HepG2 (cell line): ENCODE measurements around the gene ZNF343. TPM values are rescaled to one million over a fixed set of nuclear protein-coding genes. Genes with fewer than 3 reads are reported as not detected.

Source experiments
- EED ChIP-seq: sonication (generic); formaldehyde crosslinking; IDR thresholded peaks from 2 replicates; pipeline ENCODE4 v1.5.0; 2020; ENCODE audit warnings: mild to moderate bottlenecking, missing genetic modification reagents
- FOXP1 ChIP-seq, 2 experiments: fragments of 450-650 bp in 1 of 2; IDR thresholded peaks; 2 replicates each; pipeline ENCODE4 v1.6.1; 2017 to 2018; ENCODE audit warnings: antibody characterized with exemption in 1 of 2
- GABPA ChIP-seq, 2 experiments: IDR thresholded peaks; 2 replicates each; pipeline ENCODE4 v1.6.1; 2011 to 2016; ENCODE audit warnings: low read depth in 2 of 2, low read length in 1 of 2, missing biosample characterization in 1 of 2, missing genetic modification characterization in 1 of 2
- HMGXB4 ChIP-seq, 2 experiments: sonication (generic) in 1 of 2; formaldehyde crosslinking in 1 of 2; IDR thresholded peaks; 2 replicates each; pipeline versions ENCODE4 v1.4.0 to v1.6.1; 2018 to 2020; ENCODE audit warnings: missing genetic modification reagents in 2 of 2, borderline replicate concordance in 1 of 2, low read depth in 1 of 2, mild to moderate bottlenecking in 1 of 2, missing biosample characterization in 1 of 2
- KDM2A ChIP-seq: sonication (generic); formaldehyde crosslinking; IDR thresholded peaks from 2 replicates; pipeline ENCODE4 v1.4.0; 2020; ENCODE audit warnings: low read depth, missing genetic modification reagents, borderline replicate concordance
- KDM5A ChIP-seq: fragments of 200-600 bp; sonication (generic); IDR thresholded peaks from 2 replicates; pipeline ENCODE4 v1.7.0; 2018; ENCODE audit warnings: antibody characterized with exemption, mild to moderate bottlenecking, low read length, borderline replicate concordance
- MAX ChIP-seq: IDR thresholded peaks from 2 replicates; pipeline ENCODE4 v1.6.1; 2012; ENCODE audit warnings: inconsistent platforms
- REPIN1 ChIP-seq: sonication (generic); formaldehyde crosslinking; IDR thresholded peaks from 2 replicates; pipeline ENCODE4 v1.8.0; 2022; ENCODE audit warnings: missing genetic modification reagents, low read depth, mild to moderate bottlenecking, borderline replicate concordance
- ZNF337 ChIP-seq: sonication (generic); formaldehyde crosslinking; IDR thresholded peaks from 2 replicates; pipeline ENCODE4 v1.5.1; 2020; ENCODE audit warnings: missing genetic modification reagents, low read depth, mild to moderate bottlenecking, borderline replicate concordance
- ZNF614 ChIP-seq: IDR thresholded peaks from 2 replicates; pipeline ENCODE4 v1.6.1; 2018; ENCODE audit warnings: missing biosample characterization, missing genetic modification reagents, inconsistent platforms, borderline replicate concordance
- ZNF713 ChIP-seq: sonication (generic); formaldehyde crosslinking; IDR thresholded peaks from 2 replicates; pipeline ENCODE4 v1.4.0; 2020; ENCODE audit warnings: mild to moderate bottlenecking, missing genetic modification reagents
- polyA plus RNA-seq, 8 experiments: library from polyadenylated mRNA; depleted of rRNA in 3 of 8; stranded (reverse) in 7 of 8; unstranded in 1 of 8; fragments of >200 nt; fragmentation: Illumina TruSeq in 4 of 8; extraction: Trizol in 4 of 8; gene quantifications; 2 replicates each; pipeline versions ENCODE4 v1.2.1 to v1.2.3, GENCODE V29; 2011 to 2016; ENCODE audit warnings: low read depth in 4 of 8, missing spikeins in 1 of 8, mixed read lengths in 1 of 8; ENCODE audit not compliant: insufficient read depth in 1 of 8
- total RNA-seq, 5 experiments: library from RNA; depleted of rRNA; stranded (reverse); fragments of >200 nt; fragmentation: Illumina TruSeq; extraction: Trizol; gene quantifications; 2 replicates each; pipeline ENCODE4 v1.2.3, GENCODE V29; 2016; ENCODE audit warnings: low read depth in 1 of 5
- TF ChIP-seq, protein P1 (sequence below): sonication (generic); formaldehyde crosslinking; IDR thresholded peaks from 2 replicates; pipeline ENCODE4 v1.5.0; 2020; ENCODE audit warnings: mild to moderate bottlenecking, missing genetic modification reagents, moderate library complexity
- TF ChIP-seq, protein P2 (sequence below): sonication (generic); formaldehyde crosslinking; IDR thresholded peaks from 2 replicates; pipeline ENCODE4 v1.8.1; 2023; ENCODE audit warnings: mild to moderate bottlenecking, inconsistent platforms, moderate library complexity, missing genetic modification reagents, borderline replicate concordance

The ZNF343 gene
- total and polyA plus RNA-seq, 2 of the 13 experiments (the other 11 are each of a cell fraction or from before 2014, with no cell fraction given) = 16.4 to 22.1 TPM

DNA sequence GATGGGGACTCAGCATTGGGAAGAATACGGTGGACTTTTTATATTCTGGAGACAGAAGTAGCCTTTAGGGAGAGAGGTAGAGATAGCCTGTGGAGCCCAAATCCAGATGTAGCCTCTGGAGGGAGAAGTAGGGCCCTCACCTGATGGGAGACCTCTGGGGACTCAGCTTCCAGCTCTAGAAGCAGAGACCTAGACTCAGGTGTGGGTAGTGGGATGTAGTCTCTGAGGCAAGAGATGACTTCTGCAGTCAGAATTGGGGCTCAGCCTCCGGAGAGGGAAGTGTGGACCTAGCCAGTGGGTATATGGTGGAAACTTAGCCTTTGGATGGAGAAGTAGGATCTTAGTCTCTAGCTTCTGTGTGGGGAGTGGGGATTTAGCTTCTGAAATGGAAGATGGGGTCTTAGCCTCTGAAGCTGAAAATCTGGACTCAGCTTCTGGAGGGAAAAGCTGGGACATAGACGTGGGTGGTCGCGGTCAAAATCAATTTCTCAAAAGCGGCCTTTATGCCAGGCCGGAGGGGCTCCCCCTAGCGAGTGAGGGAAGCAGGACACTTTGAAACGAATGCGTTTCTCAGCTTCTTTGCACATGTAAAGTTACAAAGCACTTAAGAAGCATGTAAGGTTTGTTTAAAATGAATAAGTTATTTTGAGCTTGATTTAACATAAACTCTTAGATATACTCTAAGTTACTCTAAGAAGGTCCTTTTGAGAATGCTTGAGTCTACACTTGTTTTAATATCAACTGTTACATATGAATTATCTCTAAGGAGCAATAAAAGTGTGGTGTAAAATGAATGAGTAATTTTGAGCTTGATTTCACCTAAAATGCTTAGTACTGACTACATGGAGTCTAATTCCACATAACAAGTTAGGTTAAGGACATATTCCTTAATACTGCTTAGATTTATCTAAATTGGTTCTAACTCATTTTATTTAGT, 12.9 kb upstream of the ZNF343 start (continued):
- 0 out of 2 replicates have a peak, but pooled peaks have one; percentile 14 for TF ChIP-seq GABPA (IDR thresholded peaks at IDR 0.05; ENCODE audit: low read depth, low read length)
- TF ChIP-seq GABPA (CRISPR knock-in tag; IDR thresholded peaks at IDR 0.05; ENCODE audit: low read depth) = peak; percentile 22; the same call in 1 of the 2 replicates
- TF ChIP-seq ZNF337 (CRISPR knock-in tag) = no peak
- TF ChIP-seq, protein P1, sequence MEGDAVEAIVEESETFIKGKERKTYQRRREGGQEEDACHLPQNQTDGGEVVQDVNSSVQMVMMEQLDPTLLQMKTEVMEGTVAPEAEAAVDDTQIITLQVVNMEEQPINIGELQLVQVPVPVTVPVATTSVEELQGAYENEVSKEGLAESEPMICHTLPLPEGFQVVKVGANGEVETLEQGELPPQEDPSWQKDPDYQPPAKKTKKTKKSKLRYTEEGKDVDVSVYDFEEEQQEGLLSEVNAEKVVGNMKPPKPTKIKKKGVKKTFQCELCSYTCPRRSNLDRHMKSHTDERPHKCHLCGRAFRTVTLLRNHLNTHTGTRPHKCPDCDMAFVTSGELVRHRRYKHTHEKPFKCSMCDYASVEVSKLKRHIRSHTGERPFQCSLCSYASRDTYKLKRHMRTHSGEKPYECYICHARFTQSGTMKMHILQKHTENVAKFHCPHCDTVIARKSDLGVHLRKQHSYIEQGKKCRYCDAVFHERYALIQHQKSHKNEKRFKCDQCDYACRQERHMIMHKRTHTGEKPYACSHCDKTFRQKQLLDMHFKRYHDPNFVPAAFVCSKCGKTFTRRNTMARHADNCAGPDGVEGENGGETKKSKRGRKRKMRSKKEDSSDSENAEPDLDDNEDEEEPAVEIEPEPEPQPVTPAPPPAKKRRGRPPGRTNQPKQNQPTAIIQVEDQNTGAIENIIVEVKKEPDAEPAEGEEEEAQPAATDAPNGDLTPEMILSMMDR (CRISPR knock-in tag) = peak; percentile 89
- TF ChIP-seq, protein P2, sequence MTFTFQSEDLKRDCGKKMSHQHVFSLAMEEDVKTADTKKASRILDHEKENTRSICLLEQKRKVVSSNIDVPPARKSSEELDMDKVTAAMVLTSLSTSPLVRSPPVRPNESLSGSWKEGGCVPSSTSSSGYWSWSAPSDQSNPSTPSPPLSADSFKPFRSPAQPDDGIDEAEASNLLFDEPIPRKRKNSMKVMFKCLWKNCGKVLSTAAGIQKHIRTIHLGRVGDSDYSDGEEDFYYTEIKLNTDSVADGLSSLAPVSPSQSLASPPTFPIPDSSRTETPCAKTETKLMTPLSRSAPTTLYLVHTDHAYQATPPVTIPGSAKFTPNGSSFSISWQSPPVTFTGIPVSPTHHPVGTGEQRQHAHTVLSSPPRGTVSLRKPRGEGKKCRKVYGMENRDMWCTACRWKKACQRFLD = no peak
- no peak for TF ChIP-seq FOXP1 (IDR thresholded peaks at IDR 0.05)
- TF ChIP-seq FOXP1 (CRISPR knock-in tag; IDR thresholded peaks at IDR 0.05) = no peak
- no peak for TF ChIP-seq MAX
- TF ChIP-seq KDM5A = no peak
- no peak for TF ChIP-seq REPIN1
- TF ChIP-seq HMGXB4 (CRISPR knock-in tag; IDR thresholded peaks at IDR 0.05; ENCODE audit: borderline replicate concordance in 1 of 2, low read depth in 1 of 2) = peak in 1 of 2 experiments; percentile 72; a peak in 1 of 4 replicates
- no peak for TF ChIP-seq EED
- 0 out of 2 replicates have a peak, but pooled peaks have one; percentile 56 for TF ChIP-seq ZNF614 (CRISPR knock-in tag)
- peak; percentile 56; the same call in 1 of the 2 replicates for TF ChIP-seq KDM2A (CRISPR knock-in tag)
- 0 out of 2 replicates have a peak, but pooled peaks have one; percentile 83 for TF ChIP-seq ZNF713 (CRISPR knock-in tag)
